ENCODE data around the gene KRT83. TPM values are rescaled to one million over a fixed set of nuclear protein-coding genes. Genes with fewer than 3 reads are reported as not detected.

KRT83 gene
- total and polyA plus RNA-seq, 2 of the 13 experiments (the other 11 are each of a cell fraction or from before 2014, with no cell fraction given), result not detected

DNA sequence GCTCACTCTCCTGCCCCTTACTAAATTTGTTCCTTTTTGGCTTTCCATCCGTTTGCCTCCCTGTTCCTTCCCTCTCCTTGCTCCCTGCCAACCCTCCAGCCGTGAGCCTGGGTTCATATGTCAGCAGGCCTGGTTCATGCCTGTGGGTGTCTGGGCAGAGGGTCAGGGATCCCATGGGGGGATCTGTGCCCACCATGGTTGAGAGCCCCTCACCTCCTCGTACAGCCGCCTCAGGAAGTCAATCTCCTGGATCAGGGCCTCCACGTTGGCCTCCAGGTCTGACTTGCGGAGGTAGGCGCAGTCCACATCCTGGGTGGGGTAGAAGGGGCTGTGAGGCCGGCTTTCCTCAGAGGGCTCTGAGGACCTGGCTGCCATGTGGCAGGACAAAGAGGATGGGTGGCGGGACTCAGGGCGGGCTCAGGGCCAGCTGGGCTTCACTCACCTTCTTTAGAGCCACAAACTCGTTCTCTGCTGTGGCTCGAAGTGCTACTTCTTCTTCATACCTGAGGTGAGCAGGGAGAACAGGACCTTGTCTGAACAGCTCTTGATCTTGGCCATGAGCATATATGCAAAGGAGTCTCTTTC, 3.6 kb downstream of the KRT83 start:
- WGBS (ENCODE audit: low lambda C conversion rate), result 29% methylated on average over 8 of the region's 12 CpGs
- intact Hi-C loops (cut with micrococcal nuclease; ENCODE audit: unreplicated experiment), result no loop called here

More for the DNA sequence above, 3.6 kb downstream of the KRT83 start:
- no peak overlapping the region for H3K4me2 ChIP-seq (ENCODE audit: low read depth, low read length)
- CTCF ChIA-PET (ENCODE audit: low intra/inter-chr PET ratio, low total read pairs), result no interaction called here
- no peak for DNase-seq (ENCODE audit: low spot score)
- no peak for ATAC-seq
- H3K4me3 ChIP-seq (replicated peaks in 1 of 3; ENCODE audit: insufficient read depth in 1 of 3, low read depth in 2 of 3, low read length in 3 of 3), result no peak overlapping the region
- H2AFZ ChIP-seq (ENCODE audit: low read length), result no peak overlapping the region
- TF ChIP-seq ARHGAP35 (CRISPR knock-in tag; IDR thresholded peaks at IDR 0.05; ENCODE audit: borderline replicate concordance), result no peak
- TF ChIP-seq, protein P1, sequence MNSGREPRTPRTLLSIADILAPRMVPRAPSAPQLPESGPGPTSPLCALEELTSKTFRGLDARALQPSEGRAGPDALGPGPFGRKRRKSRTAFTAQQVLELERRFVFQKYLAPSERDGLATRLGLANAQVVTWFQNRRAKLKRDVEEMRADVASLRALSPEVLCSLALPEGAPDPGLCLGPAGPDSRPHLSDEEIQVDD (CRISPR knock-in tag; IDR thresholded peaks at IDR 0.05; ENCODE audit: borderline replicate concordance), result no peak
- no peak for TF ChIP-seq ZNF703 (CRISPR knock-in tag; IDR thresholded peaks at IDR 0.05; ENCODE audit: borderline replicate concordance)
- TF ChIP-seq, protein P2, sequence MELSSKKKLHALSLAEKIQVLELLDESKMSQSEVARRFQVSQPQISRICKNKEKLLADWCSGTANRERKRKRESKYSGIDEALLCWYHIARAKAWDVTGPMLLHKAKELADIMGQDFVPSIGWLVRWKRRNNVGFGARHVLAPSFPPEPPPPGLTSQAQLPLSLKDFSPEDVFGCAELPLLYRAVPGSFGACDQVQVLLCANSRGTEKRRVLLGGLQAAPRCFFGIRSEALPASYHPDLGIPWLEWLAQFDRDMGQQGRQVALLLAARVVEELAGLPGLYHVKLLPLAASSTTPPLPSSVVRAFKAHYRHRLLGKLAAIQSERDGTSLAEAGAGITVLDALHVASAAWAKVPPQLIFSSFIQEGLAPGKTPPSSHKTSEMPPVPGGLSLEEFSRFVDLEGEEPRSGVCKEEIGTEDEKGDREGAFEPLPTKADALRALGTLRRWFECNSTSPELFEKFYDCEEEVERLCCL (CRISPR knock-in tag; IDR thresholded peaks at IDR 0.05; ENCODE audit: borderline replicate concordance), result no peak
- no peak for TF ChIP-seq HNRNPLL (IDR thresholded peaks at IDR 0.05; ENCODE audit: low read depth, low read length, poor library complexity, severe bottlenecking)
- TF ChIP-seq, protein P3, sequence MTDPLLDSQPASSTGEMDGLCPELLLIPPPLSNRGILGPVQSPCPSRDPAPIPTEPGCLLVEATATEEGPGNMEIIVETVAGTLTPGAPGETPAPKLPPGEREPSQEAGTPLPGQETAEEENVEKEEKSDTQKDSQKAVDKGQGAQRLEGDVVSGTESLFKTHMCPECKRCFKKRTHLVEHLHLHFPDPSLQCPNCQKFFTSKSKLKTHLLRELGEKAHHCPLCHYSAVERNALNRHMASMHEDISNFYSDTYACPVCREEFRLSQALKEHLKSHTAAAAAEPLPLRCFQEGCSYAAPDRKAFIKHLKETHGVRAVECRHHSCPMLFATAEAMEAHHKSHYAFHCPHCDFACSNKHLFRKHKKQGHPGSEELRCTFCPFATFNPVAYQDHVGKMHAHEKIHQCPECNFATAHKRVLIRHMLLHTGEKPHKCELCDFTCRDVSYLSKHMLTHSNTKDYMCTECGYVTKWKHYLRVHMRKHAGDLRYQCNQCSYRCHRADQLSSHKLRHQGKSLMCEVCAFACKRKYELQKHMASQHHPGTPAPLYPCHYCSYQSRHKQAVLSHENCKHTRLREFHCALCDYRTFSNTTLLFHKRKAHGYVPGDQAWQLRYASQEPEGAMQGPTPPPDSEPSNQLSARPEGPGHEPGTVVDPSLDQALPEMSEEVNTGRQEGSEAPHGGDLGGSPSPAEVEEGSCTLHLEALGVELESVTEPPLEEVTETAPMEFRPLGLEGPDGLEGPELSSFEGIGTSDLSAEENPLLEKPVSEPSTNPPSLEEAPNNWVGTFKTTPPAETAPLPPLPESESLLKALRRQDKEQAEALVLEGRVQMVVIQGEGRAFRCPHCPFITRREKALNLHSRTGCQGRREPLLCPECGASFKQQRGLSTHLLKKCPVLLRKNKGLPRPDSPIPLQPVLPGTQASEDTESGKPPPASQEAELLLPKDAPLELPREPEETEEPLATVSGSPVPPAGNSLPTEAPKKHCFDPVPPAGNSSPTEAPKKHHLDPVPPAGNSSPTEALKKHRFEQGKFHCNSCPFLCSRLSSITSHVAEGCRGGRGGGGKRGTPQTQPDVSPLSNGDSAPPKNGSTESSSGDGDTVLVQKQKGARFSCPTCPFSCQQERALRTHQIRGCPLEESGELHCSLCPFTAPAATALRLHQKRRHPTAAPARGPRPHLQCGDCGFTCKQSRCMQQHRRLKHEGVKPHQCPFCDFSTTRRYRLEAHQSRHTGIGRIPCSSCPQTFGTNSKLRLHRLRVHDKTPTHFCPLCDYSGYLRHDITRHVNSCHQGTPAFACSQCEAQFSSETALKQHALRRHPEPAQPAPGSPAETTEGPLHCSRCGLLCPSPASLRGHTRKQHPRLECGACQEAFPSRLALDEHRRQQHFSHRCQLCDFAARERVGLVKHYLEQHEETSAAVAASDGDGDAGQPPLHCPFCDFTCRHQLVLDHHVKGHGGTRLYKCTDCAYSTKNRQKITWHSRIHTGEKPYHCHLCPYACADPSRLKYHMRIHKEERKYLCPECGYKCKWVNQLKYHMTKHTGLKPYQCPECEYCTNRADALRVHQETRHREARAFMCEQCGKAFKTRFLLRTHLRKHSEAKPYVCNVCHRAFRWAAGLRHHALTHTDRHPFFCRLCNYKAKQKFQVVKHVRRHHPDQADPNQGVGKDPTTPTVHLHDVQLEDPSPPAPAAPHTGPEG (CRISPR knock-in tag; IDR thresholded peaks at IDR 0.05), result no peak
- TF ChIP-seq ZNF746 (CRISPR knock-in tag; IDR thresholded peaks at IDR 0.05), result no peak
- no peak for TF ChIP-seq MIER3 (CRISPR knock-in tag; IDR thresholded peaks at IDR 0.05; ENCODE audit: borderline replicate concordance)
- H3K9me3 ChIP-seq (ENCODE audit: low read length), result no peaks in the 10 kb centered on the region
- POLR2A ChIA-PET, result no interaction called here
- BruUV-seq (replicated peaks), result no TSS peak
- in situ Hi-C loops (cut with HindIII; ENCODE audit: extremely low pct_ligation_motif_present, low pct_unique_long_range_greater_than_20kb), result no loop called here
- no peak overlapping the region for H3K27ac ChIP-seq (ENCODE audit: extremely low read length, insufficient read depth, low read length)
- no peaks in the 10 kb centered on the region for H3K79me2 ChIP-seq (ENCODE audit: insufficient read depth, low read length)
- peaks cover 3% of the 10 kb centered on the region for H3K4me1 ChIP-seq (ENCODE audit: insufficient read depth, low read length)
- H3K36me3 ChIP-seq (replicated peaks in 1 of 2; ENCODE audit: control insufficient read depth in 1 of 2, insufficient read depth in 2 of 2, low read length in 2 of 2), result no peaks in the 10 kb centered on the region
- no peaks in the 10 kb centered on the region for H4K20me1 ChIP-seq (ENCODE audit: insufficient read depth, low read length)
- FAIRE-seq, result no peak
- H3K9ac ChIP-seq (ENCODE audit: insufficient read depth, low read depth, low read length), result no peak overlapping the region
- H3K27me3 ChIP-seq (ENCODE audit: control insufficient read depth in 1 of 2, insufficient read depth in 2 of 2, low read length in 2 of 2), result peaks cover 14 to 59% of the 10 kb centered on the region in 2 experiments; a peak in 4 of 5 replicates

Data from HepG2 (cell line).